HepG2 (cell line): ENCODE data around the gene ADAM15. TPM values are rescaled to one million over a fixed set of nuclear protein-coding genes. Genes with fewer than 3 reads are reported as not detected.

Experiments
- ATAC-seq: fragments of 200-7000 bp; cut with Tn5 transposase; 3 replicates; pipeline ENCODE4 v1.9.1; 2020; ENCODE audit warnings: mild to moderate bottlenecking, moderate library complexity
- BruUV-seq: library from RNA; stranded (reverse); fragments of 400-500 nt; replicated peaks from 2 replicates; lab custom pipeline; 2021; lab: Mats Ljungman, UMichigan
- CTCF ChIA-PET: fragments of 300-600 bp; formaldehyde crosslinking; extraction: SDS; loops from one replicate; lab custom pipeline; 2021; ENCODE audit warnings: low total read pairs, inconsistent platforms, low intra/inter-chr PET ratio; lab: Yijun Ruan, JAX
- POLR2A ChIA-PET: fragments of 350-600 bp; sonication (Branson Sonifier 250); formaldehyde crosslinking; loops from one replicate; lab custom pipeline; 2020; ENCODE audit warnings: antibody characterized with exemption, inconsistent platforms; lab: Yijun Ruan, JAX
- DNase-seq: peaks from one replicate; pipeline ENCODE4 v3.0.0-alpha.2; 2015; ENCODE audit warnings: low spot score
- FAIRE-seq: peaks from 3 replicates; lab custom pipeline; 2011; peaks lifted over from hg19 to GRCh38; lab: Jason Lieb, UNC
- H2AFZ ChIP-seq: one replicate; pipeline ENCODE4 v1.6.1; 2011; ENCODE audit warnings: low read length, inconsistent platforms
- H3K27ac ChIP-seq: fragments of 300-600 bp; 3 replicates; pipeline ENCODE4 v1.8.0; 2011; ENCODE audit warnings: mixed run types, mild to moderate bottlenecking, mixed read lengths, low read length, inconsistent platforms; ENCODE audit not compliant: insufficient read depth; ENCODE audit errors: extremely low read length
- H3K27me3 ChIP-seq, 2 experiments: fragments of 200-600 bp in 1 of 2; 2 replicates in 1 of 2; 3 replicates in 1 of 2; pipeline versions ENCODE4 v1.6.0 to v1.8.0; 2011; ENCODE audit warnings: low read length in 2 of 2, mild to moderate bottlenecking in 2 of 2, moderate library complexity in 2 of 2, inconsistent platforms in 1 of 2; ENCODE audit not compliant: insufficient read depth in 2 of 2, control insufficient read depth in 1 of 2
- H3K36me3 ChIP-seq, 2 experiments: fragments of 200-600 bp in 1 of 2; replicated peaks in 1 of 2; 2 replicates in 1 of 2; 3 replicates in 1 of 2; pipeline versions ENCODE4 v1.5.1 to v1.8.0; 2011; ENCODE audit warnings: low read length in 2 of 2, inconsistent platforms in 1 of 2; ENCODE audit not compliant: insufficient read depth in 2 of 2, control insufficient read depth in 1 of 2
- H3K4me1 ChIP-seq: 2 replicates; pipeline ENCODE4 v1.5.1; 2012; ENCODE audit warnings: low read length, inconsistent platforms; ENCODE audit not compliant: insufficient read depth
- H3K4me2 ChIP-seq: 2 replicates; pipeline ENCODE4 v1.6.0; 2011; ENCODE audit warnings: low read depth, low read length, inconsistent platforms
- H3K4me3 ChIP-seq, 3 experiments: fragments of 200-600 bp in 1 of 3; sonication (generic), shearing (Covaris generic) in 1 of 3; replicated peaks in 1 of 3; 2 replicates each; pipeline ENCODE4 v1.5.1; 2011 to 2016; ENCODE audit warnings: low read length in 3 of 3, inconsistent platforms in 2 of 3, low read depth in 2 of 3, mild to moderate bottlenecking in 2 of 3, control low read depth in 1 of 3, mixed read lengths in 1 of 3; ENCODE audit not compliant: insufficient read depth in 1 of 3
- H3K79me2 ChIP-seq: one replicate; pipeline ENCODE4 v1.6.1; 2011; ENCODE audit warnings: low read length, inconsistent platforms; ENCODE audit not compliant: insufficient read depth
- H3K9ac ChIP-seq: 2 replicates; pipeline ENCODE4 v1.6.0; 2011; ENCODE audit warnings: mild to moderate bottlenecking, low read depth, low read length, inconsistent platforms; ENCODE audit not compliant: insufficient read depth
- H3K9me3 ChIP-seq: 2 replicates; pipeline ENCODE4 v1.5.1; 2012; ENCODE audit warnings: mild to moderate bottlenecking, low read length
- H4K20me1 ChIP-seq: 2 replicates; pipeline ENCODE4 v1.6.0; 2011; ENCODE audit warnings: inconsistent platforms, mild to moderate bottlenecking, low read length, moderate library complexity; ENCODE audit not compliant: insufficient read depth
- AGO2 ChIP-seq: fragments of 200-400 bp; formaldehyde crosslinking; optimal IDR thresholded peaks from 2 replicates; pipeline ENCODE3; 2017; ENCODE audit warnings: mild to moderate bottlenecking, low read depth, low read length, moderate library complexity
- HDAC2 ChIP-seq: sonication (generic); formaldehyde crosslinking; IDR thresholded peaks from 2 replicates; pipeline ENCODE4 v1.4.0; 2020; ENCODE audit warnings: missing genetic modification reagents
- KAT7 ChIP-seq: IDR thresholded peaks from 2 replicates; pipeline ENCODE4 v1.6.1; 2018; ENCODE audit warnings: borderline replicate concordance, missing compliant biosample characterization
- NONO ChIP-seq, 2 experiments: fragments of 450-650 bp in 1 of 2; sonication (generic) in 1 of 2; formaldehyde crosslinking in 1 of 2; IDR thresholded peaks in 1 of 2; conservative IDR thresholded peaks in 1 of 2; 2 replicates each; pipeline versions ENCODE4 v1.6.1 to v1.8.0; 2017 to 2022; ENCODE audit warnings: mild to moderate bottlenecking in 1 of 2, missing genetic modification reagents in 1 of 2, moderate library complexity in 1 of 2
- SALL2 ChIP-seq: sonication (generic); formaldehyde crosslinking; IDR thresholded peaks from 2 replicates; pipeline ENCODE4 v1.8.1; 2023; ENCODE audit warnings: mild to moderate bottlenecking, missing genetic modification reagents, inconsistent platforms
- SKIL ChIP-seq: sonication (generic); formaldehyde crosslinking; IDR thresholded peaks from 2 replicates; pipeline ENCODE4 v1.8.0; 2022; ENCODE audit warnings: missing genetic modification reagents, mild to moderate bottlenecking, moderate library complexity, borderline replicate concordance
- SP140L ChIP-seq: sonication (generic); formaldehyde crosslinking; IDR thresholded peaks from 2 replicates; pipeline ENCODE4 v1.4.0; 2020; ENCODE audit warnings: missing genetic modification reagents, borderline replicate concordance
- SRSF9 ChIP-seq: fragments of 200-400 bp; formaldehyde crosslinking; IDR thresholded peaks from 2 replicates; pipeline ENCODE4 v1.6.1; 2018; ENCODE audit warnings: borderline replicate concordance, mild to moderate bottlenecking, low read depth, low read length; ENCODE audit not compliant: insufficient read depth, poor library complexity, severe bottlenecking
- TBL1XR1 ChIP-seq: fragments of 150-350 bp; IDR thresholded peaks from 2 replicates; pipeline ENCODE4 v1.6.1; 2014; ENCODE audit warnings: borderline replicate concordance, low read length; ENCODE audit not compliant: partially characterized antibody
- ZBTB33 ChIP-seq: sonication (generic); formaldehyde crosslinking; IDR thresholded peaks from 2 replicates; pipeline ENCODE4 v1.4.0; 2020; ENCODE audit warnings: missing genetic modification reagents
- WGBS: methylation state at CpG from one replicate; pipeline ENCODE4 v1.1.6; 2017; ENCODE audit warnings: low lambda C conversion rate; 5-methylcytosine and 5-hydroxymethylcytosine counted together
- in situ Hi-C: cut with HindIII; loops from 2 replicates; pipeline ENCODE4 v1.10.0; 2017; ENCODE audit warnings: low pct_unique_long_range_greater_than_20kb; ENCODE audit not compliant: extremely low pct_ligation_motif_present
- intact Hi-C: fragments of 100-400 bp; cut with micrococcal nuclease; formaldehyde crosslinking; loops from one replicate; pipeline ENCODE4 v1.10.0; 2022; ENCODE audit not compliant: unreplicated experiment
- polyA plus RNA-seq, 8 experiments: library from polyadenylated mRNA; depleted of rRNA in 3 of 8; stranded (reverse) in 7 of 8; unstranded in 1 of 8; fragments of >200 nt; fragmentation: Illumina TruSeq in 4 of 8; extraction: Trizol in 4 of 8; gene quantifications; 2 replicates each; pipeline versions ENCODE4 v1.2.1 to v1.2.3, GENCODE V29; 2011 to 2016; ENCODE audit warnings: low read depth in 4 of 8, missing spikeins in 1 of 8, mixed read lengths in 1 of 8; ENCODE audit not compliant: insufficient read depth in 1 of 8
- total RNA-seq, 5 experiments: library from RNA; depleted of rRNA; stranded (reverse); fragments of >200 nt; fragmentation: Illumina TruSeq; extraction: Trizol; gene quantifications; 2 replicates each; pipeline ENCODE4 v1.2.3, GENCODE V29; 2016; ENCODE audit warnings: low read depth in 1 of 5

Gene ADAM15
- total and polyA plus RNA-seq, 2 of the 13 experiments (the other 11 are each of a cell fraction or from before 2014, with no cell fraction given) = 17.9 to 25.6 TPM

- TF ChIP-seq SKIL = peak; percentile 42; the same call in 1 of the 2 replicates
- no peak for TF ChIP-seq SP140L (CRISPR knock-in tag)
- TF ChIP-seq SRSF9 = no peak
- TF ChIP-seq KAT7 (CRISPR knock-in tag) = no peak
- no peak for TF ChIP-seq NONO (IDR thresholded peaks at IDR 0.05)
- no peak for TF ChIP-seq NONO (CRISPR knock-in tag; conservative IDR thresholded peaks at IDR 0.05)
Observed at GRCh38 chr1:155013632-155014031, 37.5 kb upstream of the ADAM15 start (continued).

GRCh38 chr1:155014709-155015508 is 36.2 kb upstream of the ADAM15 start:
- peaks cover 8% of the 10 kb centered on the region; the same call in 1 of the 2 replicates for H4K20me1 ChIP-seq
- no peaks in the 10 kb centered on the region for H3K9me3 ChIP-seq
- H3K9ac ChIP-seq = no peak overlapping the region
- no peak overlapping the region for H2AFZ ChIP-seq
- H3K27ac ChIP-seq = no peak overlapping the region
- TF ChIP-seq SALL2 (CRISPR knock-in tag) (no peak), ZBTB33 (CRISPR knock-in tag) (peak; percentile 55; the same call in 1 of the 2 replicates), HDAC2 (CRISPR knock-in tag) (no peak), TBL1XR1 (no peak), AGO2 (peak; percentile 18)
- intact Hi-C loops = no loop called here
- no peaks in the 10 kb centered on the region for H3K27me3 ChIP-seq
- ATAC-seq (no peak), FAIRE-seq (no peak), DNase-seq (no peak)
- no peak overlapping the region for H3K4me3 ChIP-seq
- POLR2A ChIA-PET = interaction anchor here (3.7 to 8.2 kb wide), 2 partner anchors 12 to 42 kb away, joined by 18 to 90 read pairs; partner anchors contain the start of gene ZBTB7B
- CTCF ChIA-PET = no interaction called here
- no TSS peak for BruUV-seq
- H3K79me2 ChIP-seq = peaks cover 3% of the 10 kb centered on the region
- in situ Hi-C loops = no loop called here
- H3K36me3 ChIP-seq = peaks cover 8 to 33% of the 10 kb centered on the region in 2 experiments; a peak in 4 of 5 replicates
- H3K4me1 ChIP-seq = peaks cover 61% of the 10 kb centered on the region
- WGBS = 95% methylated on average over 4 of the region's 31 CpGs
- no peak overlapping the region for H3K4me2 ChIP-seq
